ENCODE data around the gene CLSTN1.

CLSTN1 gene

DNA sequence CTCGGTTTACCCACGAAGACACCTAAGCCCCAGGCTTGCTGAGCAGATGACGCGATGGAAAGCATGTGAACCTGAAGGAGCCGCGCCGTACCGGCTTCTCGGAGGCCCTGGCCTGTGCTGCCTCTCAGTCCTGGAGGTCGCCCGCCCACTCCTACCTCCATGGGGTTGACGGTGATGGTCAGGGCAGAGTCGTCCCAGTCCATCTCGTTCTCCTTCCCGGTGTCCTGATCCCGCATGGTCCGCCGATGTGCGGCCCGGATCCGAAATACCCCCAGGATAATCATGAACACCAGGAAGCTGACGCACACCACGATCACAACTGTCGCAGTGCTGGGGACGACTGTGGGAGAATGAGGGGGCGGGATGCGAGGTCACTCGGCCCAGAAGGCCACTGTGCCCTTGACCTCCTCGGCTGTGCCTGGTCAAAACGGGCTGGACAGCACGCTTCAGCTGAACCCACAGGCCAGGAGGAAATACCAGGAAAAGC lies 92.7 kb downstream of the CLSTN1 start:
- peak overlapping the region in 1 of 2 donors; percentile 17 for H3K27ac ChIP-seq
- H3K4me3 ChIP-seq: no peak overlapping the region
- no peak for TF ChIP-seq CTCF (IDR thresholded peaks at IDR 0.05)
- no peak for DNase-seq (ENCODE audit: low spot score)

DNA sequence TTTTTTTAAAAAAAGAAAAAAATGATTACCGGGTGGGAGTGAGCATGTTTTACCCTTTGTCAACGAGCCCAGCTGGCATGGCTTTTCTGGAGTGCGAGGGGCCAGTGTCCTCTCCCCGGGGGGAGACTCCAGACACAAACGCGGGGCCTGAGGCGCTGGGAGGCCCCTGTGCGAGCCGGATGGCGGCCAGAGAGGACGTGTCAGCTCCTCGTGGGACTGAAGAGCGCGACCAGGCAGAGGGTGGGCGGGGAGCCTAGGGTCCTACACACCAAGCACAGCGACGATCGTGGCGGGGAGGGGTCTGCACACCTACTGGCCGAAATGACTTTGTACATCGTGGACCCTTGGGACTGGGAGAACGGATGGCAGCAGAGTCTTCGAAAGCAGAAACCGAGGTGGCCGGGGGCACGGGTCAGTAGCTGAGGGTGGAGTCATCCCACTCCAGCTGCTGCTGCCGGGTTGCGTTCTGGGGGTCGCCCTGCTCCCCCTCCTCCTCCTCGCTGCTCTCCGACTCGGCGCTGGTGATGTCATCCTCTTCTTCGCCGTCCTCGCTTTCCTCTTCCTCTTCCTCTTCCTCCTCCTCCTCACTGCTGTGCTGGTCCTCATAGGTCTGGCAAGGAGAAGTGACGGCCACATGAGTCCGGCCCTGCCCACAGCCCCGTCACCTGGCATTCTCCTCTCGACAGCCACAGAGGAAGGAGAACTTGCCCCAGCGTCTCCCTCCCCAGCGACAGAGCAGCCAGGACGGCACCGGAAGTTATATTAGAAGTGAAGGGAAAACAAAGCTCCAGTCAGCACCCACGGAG lies 93.5 kb downstream of the CLSTN1 start:
- Histone ChIP-seq H3K27ac (peak overlapping the region in 1 of 2 donors; percentile 17), H3K4me3 (no peak overlapping the region)
- TF ChIP-seq CTCF (IDR thresholded peaks at IDR 0.05): no peak
- DNase-seq (ENCODE audit: low spot score): no peak

GRCh38 chr1:9729523-9729922 lies 94.2 kb downstream of the CLSTN1 start:
- TF ChIP-seq CTCF (IDR thresholded peaks at IDR 0.05): no peak
- DNase-seq (ENCODE audit: low spot score): no peak
- no peak overlapping the region for H3K27ac ChIP-seq
- no peak overlapping the region for H3K4me3 ChIP-seq

DNA sequence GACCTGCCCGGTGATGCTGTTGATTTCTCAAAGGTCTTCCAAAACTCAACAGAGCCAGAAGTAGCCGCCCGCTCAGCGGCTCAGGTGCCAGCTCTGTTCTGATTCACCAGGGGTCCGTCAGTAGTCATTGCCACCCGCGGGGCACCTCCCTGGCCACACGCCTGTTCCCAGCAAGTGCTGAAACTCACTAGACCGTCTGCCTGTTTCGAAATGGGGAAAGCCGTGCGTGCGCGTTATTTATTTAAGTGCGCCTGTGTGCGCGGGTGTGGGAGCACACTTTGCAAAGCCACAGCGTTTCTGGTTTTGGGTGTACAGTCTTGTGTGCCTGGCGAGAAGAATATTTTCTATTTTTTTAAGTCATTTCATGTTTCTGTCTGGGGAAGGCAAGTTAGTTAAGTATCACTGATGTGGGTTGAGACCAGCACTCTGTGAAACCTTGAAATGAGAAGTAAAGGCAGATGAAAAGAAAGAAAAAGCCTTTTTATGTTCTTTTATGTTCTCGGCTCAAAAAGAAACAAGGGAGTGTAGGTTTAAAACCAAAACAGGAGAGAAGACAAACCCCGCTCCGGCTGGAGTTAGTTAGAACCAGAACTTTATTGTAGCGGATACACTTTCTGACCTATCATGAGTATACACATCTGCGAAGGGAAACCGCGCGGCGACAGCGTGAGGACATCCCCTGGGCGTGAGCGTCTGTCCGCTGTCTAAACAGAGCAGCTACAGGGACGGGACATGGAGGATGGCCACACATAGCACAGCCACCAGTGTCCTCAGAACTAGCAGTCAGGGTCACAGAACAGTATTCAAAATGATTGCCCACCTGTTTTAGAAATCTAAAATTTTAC lies 95.1 kb downstream of the CLSTN1 start:
- H3K27ac ChIP-seq: no peak overlapping the region
- H3K4me3 ChIP-seq: no peak overlapping the region
- no peak for TF ChIP-seq CTCF (IDR thresholded peaks at IDR 0.05)
- DNase-seq (ENCODE audit: low spot score): no peak

GRCh38 chr1:9726905-9727595 lies 96.7 kb downstream of the CLSTN1 start:
- no peak overlapping the region for H3K4me3 ChIP-seq
- no peak for DNase-seq (ENCODE audit: low spot score)
- no peak for TF ChIP-seq CTCF (IDR thresholded peaks at IDR 0.05)
- no peak overlapping the region for H3K27ac ChIP-seq

- no peak overlapping the region for H3K27ac ChIP-seq
- no peak for DNase-seq (ENCODE audit: low spot score)
- no peak overlapping the region for H3K4me3 ChIP-seq
- no peak for TF ChIP-seq CTCF (IDR thresholded peaks at IDR 0.05)
Measured at GRCh38 chr1:9726406-9726805, 97.4 kb downstream of the CLSTN1 start.

Measured in coronary artery (tissue), 2 donors.